C4-2B (cell line): ENCODE data around the gene TIMP1.
"Not testable (repeated sequence)": the region's sequence is repeated elsewhere in the genome, so short reads cannot be mapped to it uniquely, and the experiment has no call there.

Source experiments
- CTCF ChIP-seq: fragments of 450-650 bp; conservative IDR thresholded peaks from 2 replicates; pipeline ENCODE4 v1.5.1; 2017; ENCODE audit warnings: mild to moderate bottlenecking
- ZFX ChIP-seq: fragments of 450-650 bp; IDR thresholded peaks from 2 replicates; pipeline ENCODE4 v1.6.1; 2017

- TF ChIP-seq CTCF, ZFX: not testable (repeated sequence)
These were observed 20.9 kb downstream of the TIMP1 start for GRCh38 chrX:47603125-47603524.
